Activated CD4-positive, alpha-beta T cell treated with anti-CD3 and anti-CD28 coated beads, Interleukin-2, Interleukin-6, amounts not matched to agents 100 ng/mL and 50 ng/mL, durations not matched to agents 16 hours and 8 hours (primary cell): ENCODE data around the gene USP36.
A peak's percentile ranks its signal among the peaks of the same experiment; 100 is the strongest.
"Not testable (repeated sequence)": the region's sequence is repeated elsewhere in the genome, so short reads cannot be mapped to it uniquely, and the experiment has no call there.

Experiments
- DNase-seq: peaks from one replicate; pipeline ENCODE4 v3.0.0-alpha.2; 2020

Gene USP36

DNA sequence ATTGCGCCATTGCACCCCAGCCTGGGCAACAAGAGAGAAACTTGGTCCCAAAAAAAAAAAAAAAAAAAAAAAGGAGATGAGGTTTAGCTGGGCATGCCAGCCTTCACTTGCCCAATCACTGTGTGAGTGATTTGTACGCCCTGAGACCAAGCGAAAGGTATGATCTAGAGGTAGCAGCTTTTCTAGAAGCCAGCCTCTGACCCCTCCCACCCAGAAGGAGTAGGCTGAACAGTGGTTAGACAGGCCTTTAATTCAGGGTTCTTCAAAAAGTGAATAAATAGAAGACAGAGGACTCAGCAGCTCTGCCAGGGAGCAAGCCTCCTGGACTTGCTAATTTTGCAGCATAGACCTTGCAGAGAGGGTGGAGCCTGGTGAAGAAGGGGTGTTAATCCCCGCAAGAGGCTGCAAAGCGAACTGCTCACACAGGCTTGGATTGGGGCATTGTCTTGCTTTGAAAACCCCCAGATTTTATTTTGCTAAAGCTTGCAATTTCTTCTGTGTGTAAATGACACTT is 51.4 kb downstream of the USP36 start:
- DNase-seq = no peak

DNA sequence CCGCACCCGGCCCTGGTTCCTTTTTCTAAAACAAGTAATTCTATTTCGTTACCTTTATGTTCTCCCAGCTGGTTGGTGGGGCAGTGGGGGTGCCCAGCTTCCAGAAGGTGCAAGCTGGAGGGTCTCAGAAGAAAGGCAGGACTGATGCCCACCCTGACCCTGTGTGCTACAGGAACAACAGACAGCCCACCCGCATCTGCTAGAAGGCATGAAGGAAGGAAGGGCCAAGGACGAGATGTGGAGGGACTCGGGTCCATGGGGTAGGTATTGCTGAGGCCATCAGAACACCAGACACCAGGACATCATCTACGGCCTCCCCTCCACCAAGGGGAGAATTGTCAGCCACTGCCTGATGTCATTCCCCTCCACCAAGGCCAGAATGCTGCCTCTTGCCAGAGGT is 52.2 kb downstream of the USP36 start:
- DNase-seq = no peak

DNA sequence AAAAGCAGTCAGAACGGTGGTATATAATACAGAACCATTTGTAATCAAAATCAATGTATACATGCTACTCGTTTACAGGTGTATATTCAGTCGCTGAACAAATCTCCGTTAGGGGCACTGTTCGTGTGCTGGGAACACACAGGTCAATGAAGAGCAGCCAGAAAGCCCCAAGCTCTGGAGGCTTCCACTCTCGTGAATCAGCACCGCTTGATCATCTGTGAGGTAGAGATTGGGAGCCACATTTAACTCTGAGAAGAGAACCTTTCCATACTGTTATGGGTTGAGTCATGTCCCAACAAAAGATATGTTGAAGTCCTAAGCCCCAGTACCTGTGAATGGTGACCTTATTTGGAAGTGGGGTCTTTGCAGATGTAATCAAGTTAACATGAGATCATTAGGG is 53.2 kb downstream of the USP36 start:
- no peak for DNase-seq

DNA sequence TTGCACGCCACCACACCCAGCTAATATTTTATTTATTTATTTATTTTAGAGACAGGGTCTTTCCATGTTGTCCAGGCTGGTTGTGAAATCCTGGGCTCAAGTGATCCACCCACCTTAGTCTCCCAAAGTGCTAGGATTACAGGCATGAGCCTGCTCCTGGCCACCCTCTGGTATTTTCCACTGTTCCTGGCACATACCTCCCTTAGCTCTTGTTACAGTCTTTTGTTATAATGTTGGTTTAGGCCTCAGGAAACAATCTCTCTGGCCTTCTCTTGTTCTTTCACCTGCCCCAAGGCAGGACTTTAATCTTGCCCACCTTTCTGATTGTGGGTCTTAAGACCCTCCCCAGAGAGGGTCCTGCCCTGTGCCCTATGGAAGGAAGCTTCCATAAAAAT is 55.0 kb downstream of the USP36 start:
- DNase-seq = no peak

DNA sequence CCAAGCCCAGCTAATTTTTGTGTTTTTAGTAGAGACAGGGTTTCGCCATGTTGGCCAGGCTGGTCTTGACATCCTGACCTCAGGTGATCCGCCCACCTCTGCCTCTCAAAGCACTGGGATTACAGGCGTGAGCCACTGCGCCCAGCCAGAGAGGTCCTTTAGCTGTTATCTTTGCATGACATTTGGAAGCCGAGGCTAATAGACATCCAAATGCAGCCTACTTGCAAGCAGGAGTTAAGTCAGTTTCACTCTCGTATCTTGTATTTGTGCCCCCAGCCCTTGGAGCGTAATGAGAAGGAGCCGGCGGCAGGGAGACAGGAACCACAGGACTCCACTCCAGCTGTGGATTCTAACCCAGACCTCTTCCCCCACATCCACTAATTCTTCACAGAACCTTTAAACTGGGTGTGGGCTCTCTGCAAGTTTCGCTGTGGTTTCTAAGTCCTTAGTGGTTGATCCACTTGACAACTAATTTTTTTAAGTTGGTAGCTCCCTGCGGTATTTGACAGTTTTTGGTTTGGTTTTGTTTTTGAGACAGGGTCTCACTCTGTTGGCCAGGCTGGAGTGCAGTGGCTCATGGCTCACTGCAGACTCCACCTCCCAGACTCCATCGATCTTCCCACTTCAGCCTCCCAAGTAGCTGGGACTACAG is 55.5 kb downstream of the USP36 start:
- no peak for DNase-seq

DNA sequence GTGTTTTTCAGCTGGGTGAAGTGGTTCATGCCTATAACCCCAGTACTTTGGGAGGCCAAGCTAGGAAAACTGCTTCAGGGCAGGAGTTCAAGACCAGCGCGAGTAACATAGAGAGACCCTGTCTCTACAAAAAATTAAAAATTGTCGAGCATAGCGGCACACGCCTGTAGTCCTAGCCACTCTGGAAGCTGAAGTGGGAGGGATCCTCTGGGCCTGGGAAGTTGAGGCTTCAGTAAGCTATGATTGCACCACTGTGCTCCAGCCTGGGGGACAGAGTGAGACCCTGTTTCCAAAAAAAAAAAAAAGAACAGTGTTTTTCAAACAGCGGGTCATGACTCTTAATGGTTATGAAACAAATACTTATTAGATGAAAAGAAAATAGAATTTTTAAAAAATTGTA is 56.3 kb downstream of the USP36 start:
- no peak for DNase-seq

DNA sequence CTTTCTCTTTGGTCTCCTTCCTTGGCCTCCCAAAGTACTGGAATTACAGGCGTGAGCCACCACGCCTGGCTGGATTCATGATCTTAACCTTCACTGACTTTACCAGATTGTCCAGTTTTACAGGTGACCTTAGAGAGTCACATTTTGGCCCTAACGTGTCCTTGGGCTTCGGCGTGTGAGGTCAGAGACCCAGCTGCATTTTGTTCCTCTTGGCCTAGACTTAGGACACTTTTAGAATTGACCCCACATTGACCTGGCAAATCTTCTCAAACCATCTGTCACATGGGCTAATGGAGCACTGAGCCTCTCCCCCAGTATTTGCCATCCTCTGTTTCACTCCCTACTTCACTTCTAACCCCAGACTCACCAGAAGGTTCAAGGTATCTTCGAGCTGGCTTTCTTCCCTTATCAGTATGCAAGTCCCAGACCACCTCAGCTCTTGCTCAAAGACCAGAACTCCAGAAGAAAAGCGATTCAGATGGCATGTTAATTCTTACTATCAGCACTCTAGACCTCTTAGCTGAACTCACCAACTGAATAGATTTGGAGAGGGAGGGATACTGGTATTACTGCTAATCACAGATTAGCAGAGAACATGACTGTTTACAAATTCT is 56.8 kb downstream of the USP36 start:
- no peak for DNase-seq

DNA sequence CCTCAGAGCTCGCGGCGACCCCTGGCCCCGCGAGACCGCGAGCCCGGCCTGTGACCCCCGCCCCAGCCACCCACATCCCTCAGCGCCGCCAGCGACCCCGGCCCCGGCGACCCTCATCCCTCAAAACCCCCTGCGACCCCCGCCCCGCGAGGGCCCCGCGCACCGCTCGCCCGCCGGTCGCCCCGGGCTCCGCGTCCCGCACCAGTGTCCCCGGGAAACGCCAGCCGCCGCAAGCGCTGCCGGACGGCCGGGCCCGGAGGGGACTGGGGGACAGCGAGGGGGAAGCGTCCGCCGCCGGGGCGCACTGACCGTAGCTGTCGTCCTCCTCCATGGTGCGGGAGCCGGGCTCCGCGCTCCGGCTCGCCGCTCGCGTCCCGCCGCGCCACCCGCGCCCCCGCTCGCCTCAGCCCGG is 58.7 kb downstream of the USP36 start, which contains the start of gene CYTH1:
Gene CYTH1, minus strand, starts transcription at position 381 of the 412 bp plus-strand sequence. Its CDS starts 50 bp downstream, at position 331.
- DNase-seq = no peak

DNA sequence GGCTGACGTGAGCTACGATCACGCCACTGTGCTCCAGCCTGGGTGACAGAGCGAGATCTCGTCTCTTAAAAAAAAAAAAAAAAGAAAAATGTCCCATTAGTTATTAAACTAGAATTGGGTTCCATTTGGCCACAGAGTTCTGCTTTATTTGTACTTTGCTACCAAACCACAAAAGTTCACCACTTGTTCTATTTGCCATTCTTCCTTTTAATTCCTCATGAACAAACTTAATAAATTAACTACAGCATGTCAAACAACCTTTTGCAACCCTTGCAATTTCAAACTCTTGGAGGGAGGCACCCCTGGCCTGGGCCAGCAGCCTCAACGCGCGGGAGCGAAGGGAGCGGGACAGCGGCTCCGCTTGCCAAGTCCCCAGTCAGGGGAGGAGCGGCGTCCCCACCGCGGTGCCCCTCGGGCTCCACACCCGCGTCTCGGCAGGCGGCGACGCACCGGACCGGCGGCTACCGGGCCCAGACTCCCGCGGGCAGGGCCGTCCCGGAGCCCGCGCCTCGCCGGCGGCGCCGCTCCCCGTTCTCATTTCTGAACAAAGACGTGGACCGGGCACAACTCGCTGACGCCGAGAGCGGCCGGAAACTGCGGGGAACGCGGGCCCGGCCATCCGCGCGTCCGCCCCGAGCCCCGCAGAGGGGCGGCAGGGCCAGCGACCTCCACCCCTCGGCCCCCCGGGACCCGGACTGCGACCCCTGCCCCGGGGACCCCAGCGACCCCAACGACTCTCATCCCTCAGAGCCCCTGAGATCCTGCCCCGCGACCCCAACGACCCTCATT is 59.3 kb downstream of the USP36 start:
- peak; percentile 60 for DNase-seq

DNA sequence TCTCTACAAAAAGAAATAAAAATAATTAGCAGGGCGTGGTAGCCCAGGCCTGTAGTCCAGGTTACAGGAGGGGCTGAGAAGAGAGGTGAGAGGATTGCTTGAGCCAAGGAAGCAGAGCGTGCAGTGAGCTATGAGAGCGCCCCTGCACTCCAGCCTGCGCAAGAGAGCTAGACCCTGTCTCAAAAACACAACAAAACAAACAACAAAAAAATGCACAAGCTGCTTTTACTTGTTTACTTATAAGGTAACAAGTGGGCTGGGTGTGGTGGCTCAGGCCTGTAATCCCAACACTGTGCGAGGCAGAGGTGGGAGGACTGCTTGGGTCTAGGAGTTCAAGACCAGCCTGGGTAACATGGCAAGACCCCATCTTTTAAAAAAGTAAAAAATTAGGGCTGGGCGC is 60.3 kb downstream of the USP36 start:
- DNase-seq = no peak

DNA sequence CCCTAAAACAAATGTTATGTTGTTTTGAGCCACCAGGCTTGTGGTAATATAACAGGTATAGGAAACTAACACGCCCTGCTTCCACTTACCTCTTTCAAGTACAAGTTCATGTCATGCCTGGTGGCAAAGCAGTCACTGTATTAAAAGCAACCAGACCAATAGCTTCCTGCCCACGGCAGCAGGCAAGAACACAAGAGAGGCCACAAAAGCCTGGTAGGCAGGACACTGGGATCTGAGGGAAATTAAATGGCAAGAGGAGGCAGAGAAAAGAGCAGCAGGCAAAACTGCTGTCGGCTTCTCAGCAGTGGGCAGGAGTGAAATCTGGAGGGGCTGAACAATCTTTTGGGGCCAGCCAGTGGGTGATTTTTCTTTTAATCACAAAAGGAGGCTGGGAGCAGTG is 60.8 kb downstream of the USP36 start:
- peak; percentile 80 for DNase-seq

DNA sequence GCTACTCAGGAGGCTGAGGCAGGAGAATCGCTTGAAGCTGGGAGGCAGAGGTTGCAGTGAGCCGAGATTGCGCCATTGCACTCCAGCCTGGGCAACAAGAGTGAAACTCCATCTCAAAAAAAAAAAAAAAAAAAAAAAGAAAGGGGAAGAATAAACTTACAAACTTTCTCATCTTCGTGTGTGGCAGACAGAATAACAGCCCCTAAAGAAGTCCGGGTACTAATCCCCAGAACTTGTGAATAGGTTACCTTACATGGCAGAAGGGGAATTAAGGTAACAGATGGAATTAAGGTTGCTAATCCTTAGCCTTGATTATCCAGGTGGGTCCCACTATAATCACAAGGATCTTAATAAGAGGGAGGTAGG is 61.3 kb downstream of the USP36 start:
- not testable (repeated sequence) for DNase-seq

DNA sequence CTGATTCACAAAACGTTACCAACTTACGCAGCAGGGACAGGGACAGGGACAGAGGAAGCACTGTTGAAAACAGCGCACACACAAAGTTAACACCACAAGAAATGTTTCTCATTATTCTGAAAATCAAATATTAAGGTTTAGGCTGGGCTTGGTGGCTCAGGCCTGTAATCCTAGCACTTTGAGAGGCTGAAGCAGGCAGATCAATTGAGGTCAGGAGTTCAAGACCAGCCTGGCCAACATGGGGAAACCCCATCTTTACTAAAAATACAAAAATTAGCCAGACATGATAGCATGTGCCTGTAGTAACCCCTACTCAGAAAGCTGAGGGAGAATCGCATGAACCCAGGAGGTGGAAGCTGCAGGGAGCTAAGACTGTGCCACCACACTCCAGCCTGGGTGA is 62.7 kb downstream of the USP36 start:
- no peak for DNase-seq

DNA sequence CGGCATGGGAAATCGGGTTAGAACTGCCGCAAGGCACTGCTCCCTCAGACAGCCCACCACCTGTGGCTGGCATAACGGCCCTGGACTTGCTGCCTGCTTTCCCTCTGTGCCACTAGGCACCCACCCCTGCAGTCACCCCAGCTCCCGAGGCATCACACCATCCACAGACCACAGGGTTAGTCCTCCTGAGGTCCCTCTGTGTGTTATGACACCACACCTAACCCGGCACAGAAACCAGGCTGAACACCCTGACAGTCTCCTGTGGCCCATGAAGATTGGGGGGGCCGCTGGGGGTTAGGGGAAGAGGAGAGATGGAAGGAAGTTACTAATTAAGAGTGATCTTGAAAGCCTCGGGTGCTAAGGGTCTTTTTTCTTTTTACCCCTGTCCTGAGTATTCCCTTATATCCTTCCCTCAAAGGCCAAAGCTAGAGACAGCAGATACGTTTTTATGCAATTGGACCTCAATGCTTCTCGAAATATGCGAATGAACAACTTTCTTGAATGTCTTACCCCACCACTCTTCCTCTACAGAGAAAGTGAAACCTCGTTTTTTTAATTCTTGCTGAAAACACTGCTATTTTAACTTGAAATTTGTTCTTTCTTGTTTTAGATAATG is 65.5 kb downstream of the USP36 start:
- peak; percentile 88 for DNase-seq

DNA sequence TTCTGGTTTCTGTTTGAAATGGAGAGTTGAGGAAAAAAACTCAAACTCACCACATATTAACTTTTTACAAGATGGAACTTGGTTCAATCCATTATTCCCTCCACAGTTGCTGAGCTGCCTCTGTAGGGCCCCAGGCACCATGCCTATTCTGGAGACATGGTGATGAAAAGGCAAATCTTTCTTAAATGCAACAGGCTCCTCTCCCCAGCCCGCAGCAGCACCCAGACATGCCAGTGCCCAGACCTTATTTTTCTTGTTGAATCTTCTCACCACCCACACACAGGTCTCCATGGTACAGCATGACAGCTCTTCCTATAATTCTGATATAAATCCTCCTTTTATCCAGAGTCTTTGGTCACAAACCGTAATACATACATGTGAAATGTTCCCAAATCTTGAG is 66.2 kb downstream of the USP36 start:
- peak; percentile 47 for DNase-seq

DNA sequence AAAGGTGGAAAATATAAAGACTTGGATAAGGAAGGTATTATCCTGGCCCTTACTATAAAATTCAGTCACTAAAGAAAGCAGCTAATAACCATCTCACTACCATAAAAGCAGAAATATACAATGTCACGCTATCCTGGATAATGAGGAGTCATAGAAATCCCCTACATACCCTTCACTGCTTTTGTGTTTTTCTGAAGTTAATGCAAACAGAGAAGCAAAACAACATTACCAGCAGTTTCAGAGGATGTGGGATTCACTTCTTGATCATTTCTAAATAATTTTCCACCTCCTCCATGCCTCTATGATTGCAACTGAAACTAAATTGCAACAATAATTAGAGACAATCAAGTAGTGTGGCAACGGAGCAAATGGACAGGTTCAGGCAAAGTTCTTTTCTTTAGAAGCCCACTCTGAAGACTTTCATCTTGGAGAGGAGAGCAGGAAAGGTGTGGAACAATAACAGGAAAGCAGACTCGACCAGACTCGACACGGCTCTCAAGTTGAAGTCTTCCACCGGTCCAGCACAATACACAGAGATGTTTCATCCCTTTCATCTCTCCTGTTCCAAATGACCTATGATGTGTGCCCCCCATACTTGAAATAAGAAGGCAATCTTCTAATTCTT is 68.7 kb downstream of the USP36 start:
- peak; percentile 78 for DNase-seq

DNA sequence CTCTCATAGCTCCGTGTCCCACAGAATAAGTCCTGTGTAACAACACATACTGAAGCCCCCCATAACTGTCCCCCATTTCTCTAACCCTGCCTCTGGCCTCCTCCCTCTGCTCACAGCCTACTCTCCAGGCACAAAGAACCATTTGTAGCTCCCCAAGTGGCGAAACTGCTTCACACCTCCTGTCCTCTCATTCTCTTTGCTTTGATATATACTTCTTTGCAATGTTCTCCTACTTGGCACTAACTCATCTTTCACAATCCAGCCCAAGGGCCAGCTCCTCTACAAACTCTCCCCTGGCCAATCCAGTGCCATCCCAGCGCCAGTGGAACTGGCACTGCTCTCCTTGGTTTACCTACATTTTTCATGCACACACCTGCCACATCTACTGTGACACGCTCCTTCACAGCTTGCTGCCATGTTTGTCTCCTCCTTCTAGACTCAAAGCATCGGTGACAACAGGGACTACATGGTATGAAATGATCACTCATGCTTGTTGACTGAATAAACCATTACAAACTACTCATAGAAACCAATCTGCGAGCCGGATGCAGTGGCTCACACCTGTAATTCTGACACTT is 71.3 kb downstream of the USP36 start:
- no peak for DNase-seq

DNA sequence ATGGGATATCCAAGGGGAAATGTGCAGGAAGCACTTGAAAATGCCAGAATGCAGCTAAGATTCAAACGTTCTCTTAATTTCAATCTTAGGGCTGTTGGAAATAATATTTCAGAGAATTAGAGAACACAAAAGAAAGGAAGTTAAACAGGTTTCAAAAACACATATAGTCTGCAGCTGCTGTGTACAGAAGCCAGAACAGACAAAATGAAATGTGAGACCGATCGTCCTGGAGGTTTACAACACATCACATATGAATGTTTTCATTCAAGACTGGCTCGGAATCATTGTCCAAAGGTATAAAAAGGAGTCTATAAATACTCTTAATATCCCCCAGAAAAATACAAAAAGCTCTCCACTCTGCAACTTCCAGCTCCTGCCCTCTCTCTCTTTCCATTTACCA is 72.8 kb downstream of the USP36 start:
- DNase-seq = no peak

DNA sequence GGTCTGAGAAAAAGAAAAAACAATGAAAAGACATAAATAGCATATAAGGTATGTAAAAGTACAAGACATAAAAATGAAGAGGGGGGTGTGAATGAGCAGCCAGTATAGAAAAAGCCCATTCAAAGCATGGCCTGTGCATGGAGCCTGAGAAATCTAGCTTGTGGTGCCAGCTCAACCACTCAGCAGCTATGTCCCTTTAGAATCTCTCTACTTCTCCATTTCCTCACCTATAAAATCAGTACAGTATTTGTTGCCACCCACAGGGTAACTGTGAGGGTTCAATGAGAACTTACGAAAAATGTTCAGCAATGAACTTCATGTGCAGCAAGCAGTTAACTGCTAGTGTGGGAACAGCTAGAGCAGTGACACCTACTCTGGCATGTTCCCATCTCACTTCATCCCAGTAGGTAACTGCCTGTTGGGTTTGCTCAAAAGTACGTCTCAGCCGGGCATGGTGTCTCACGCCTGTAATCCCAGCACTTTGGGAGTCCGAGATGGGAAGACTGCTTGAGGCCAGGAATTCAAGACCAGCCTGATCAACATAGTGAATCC is 73.8 kb downstream of the USP36 start:
- no peak for DNase-seq

DNA sequence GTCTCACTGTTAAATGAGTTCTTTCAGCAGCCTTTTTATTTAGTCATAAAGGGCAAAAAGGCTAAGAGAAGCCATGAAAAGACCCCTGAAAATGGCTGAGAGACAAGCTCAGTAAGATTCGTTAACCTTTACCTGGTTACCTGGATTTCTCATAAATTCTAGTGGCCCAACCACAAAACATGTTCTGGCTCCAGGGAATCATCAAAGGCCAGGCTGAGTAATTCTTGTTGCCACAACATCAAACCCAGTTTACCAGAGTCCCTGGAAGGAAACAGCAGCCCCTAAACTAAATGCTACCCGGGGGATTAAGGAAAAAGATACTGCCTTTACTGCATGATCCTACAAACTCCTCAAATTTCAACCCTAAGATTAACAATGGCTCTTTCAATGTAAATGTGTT is 74.4 kb downstream of the USP36 start:
- DNase-seq = no peak

DNA sequence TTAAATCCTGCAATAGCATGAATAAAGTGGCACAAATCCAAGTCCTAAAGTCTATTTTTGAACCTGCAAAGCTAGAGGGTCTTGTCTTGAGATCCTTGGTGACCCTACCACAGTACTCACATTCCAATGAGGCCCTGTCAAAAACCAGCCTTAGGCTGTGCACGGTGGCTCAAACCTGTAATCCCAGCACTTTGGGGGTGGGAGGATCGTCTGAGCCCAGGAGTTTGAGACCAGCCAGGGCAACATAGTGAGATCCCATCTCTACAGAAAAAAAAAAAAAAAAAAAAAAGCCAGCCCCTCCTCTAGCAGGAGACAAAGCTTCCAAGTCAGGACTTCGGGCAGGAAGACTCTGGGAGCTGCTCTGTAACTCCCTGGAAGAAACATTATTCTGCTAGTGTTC is 74.8 kb downstream of the USP36 start:
- no peak for DNase-seq

DNA sequence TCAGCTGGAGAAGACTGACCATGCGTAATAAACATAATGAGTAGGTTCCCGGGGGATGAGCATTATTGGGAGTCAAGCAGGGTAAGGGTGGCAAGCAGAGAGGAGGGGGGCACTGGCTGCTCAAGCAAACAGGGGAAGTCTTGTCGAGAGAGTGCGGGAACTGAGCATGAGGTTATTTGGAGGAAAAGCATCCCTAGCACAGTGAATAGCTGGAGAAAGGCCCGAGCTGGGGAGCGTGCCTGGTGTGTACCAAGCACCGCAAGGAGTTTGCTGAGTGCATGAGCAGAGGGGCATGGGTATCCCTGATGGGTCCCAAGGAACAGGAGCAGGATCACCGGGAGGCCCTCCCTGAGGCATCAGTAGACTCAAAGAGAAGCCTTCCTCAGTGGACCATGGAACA is 75.7 kb downstream of the USP36 start:
- DNase-seq = no peak
